ENCODE results near the gene CLGN.

Gene CLGN

DNA sequence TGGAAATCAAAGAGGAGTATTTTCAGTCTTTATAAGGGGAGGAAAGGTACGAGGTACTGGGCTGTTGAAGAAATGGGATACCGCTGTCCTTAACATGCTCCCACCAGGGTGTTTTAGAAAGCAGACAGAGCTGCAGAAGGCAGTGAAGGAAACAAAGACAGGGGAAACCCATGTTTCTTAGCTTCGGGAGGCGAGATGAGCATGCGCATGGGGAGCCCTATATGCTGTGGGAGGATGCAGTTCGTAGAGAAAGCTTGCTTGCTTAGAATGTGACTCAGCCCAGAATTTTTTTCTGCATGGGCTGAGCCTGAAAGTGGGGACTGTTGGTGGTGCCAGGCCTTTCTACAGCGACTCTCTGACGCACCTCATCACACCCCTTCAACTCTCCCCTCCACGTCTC is 82.8 kb downstream of the CLGN start:
- TF ChIP-seq, protein P1, sequence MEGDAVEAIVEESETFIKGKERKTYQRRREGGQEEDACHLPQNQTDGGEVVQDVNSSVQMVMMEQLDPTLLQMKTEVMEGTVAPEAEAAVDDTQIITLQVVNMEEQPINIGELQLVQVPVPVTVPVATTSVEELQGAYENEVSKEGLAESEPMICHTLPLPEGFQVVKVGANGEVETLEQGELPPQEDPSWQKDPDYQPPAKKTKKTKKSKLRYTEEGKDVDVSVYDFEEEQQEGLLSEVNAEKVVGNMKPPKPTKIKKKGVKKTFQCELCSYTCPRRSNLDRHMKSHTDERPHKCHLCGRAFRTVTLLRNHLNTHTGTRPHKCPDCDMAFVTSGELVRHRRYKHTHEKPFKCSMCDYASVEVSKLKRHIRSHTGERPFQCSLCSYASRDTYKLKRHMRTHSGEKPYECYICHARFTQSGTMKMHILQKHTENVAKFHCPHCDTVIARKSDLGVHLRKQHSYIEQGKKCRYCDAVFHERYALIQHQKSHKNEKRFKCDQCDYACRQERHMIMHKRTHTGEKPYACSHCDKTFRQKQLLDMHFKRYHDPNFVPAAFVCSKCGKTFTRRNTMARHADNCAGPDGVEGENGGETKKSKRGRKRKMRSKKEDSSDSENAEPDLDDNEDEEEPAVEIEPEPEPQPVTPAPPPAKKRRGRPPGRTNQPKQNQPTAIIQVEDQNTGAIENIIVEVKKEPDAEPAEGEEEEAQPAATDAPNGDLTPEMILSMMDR (IDR thresholded peaks at IDR 0.05): no peak
- DNase-seq: no peak
- no peaks in the 10 kb centered on the region for H3K27me3 ChIP-seq
- H3K27ac ChIP-seq: no peak overlapping the region
- intact Hi-C loops (cut with DNase I; ENCODE audit: low total_unique reads): no loop called here
- no peaks in the 10 kb centered on the region for H3K9me3 ChIP-seq
- H3K4me1 ChIP-seq: peaks cover 0 to 4% (median 0%) of the 10 kb centered on the region in 4 donors
- H3K36me3 ChIP-seq: no peaks in the 10 kb centered on the region
- H3K4me3 ChIP-seq: no peak overlapping the region

DNA sequence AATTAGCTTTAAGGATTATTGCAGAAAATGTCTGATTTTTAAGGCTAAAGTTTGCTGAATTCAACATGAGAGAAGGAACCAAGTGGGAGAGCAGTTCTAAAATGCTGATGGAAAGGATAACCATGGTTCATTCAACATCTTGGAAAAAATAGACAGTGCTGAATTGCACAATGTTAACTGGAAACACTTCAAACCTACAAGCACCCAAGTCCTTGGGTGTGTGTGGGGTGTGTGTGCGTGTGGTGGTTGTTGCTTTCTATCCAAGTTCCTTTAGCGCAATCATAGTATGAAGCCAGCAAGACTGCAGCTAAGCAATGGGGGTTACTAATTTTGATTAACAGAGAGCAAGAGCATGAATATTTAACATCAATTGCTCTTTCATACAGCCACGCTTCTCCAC is 83.3 kb downstream of the CLGN start:
- no peak overlapping the region for H3K4me3 ChIP-seq
- no peaks in the 10 kb centered on the region for H3K9me3 ChIP-seq
- H3K27ac ChIP-seq: no peak overlapping the region
- TF ChIP-seq, protein P1 (IDR thresholded peaks at IDR 0.05): no peak
- intact Hi-C loops (cut with DNase I; ENCODE audit: low total_unique reads): no loop called here
- no peaks in the 10 kb centered on the region for H3K27me3 ChIP-seq
- DNase-seq: no peak
- H3K36me3 ChIP-seq: no peaks in the 10 kb centered on the region
- peaks cover 0 to 4% (median 0%) of the 10 kb centered on the region in 4 donors for H3K4me1 ChIP-seq

DNA sequence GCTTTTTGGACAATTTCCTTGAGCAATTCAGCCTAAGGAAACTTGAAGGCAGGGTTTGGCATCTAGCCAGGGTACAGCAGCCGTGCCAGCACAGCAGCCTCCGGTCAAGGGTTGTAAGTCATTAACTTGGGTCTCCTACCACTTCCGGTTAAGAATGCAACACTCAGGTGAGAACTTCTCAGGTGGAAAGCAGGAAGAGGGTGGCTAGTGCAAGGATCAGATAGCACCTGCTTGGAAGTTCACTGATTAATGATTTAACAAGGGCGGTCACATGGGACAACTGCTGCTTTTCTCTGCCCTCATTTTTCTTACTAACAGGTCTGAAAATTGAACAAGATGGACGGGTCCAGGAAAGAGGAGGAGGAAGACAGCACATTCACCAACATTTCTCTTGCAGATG is 84.1 kb downstream of the CLGN start:
- intact Hi-C loops (cut with DNase I; ENCODE audit: low total_unique reads): no loop called here
- peaks cover 0 to 4% (median 0%) of the 10 kb centered on the region in 4 donors for H3K4me1 ChIP-seq
- no peak for DNase-seq
- no peaks in the 10 kb centered on the region for H3K9me3 ChIP-seq
- H3K4me3 ChIP-seq: no peak overlapping the region
- TF ChIP-seq, protein P1 (IDR thresholded peaks at IDR 0.05): no peak
- no peaks in the 10 kb centered on the region for H3K36me3 ChIP-seq
- no peak overlapping the region for H3K27ac ChIP-seq
- no peaks in the 10 kb centered on the region for H3K27me3 ChIP-seq

DNA sequence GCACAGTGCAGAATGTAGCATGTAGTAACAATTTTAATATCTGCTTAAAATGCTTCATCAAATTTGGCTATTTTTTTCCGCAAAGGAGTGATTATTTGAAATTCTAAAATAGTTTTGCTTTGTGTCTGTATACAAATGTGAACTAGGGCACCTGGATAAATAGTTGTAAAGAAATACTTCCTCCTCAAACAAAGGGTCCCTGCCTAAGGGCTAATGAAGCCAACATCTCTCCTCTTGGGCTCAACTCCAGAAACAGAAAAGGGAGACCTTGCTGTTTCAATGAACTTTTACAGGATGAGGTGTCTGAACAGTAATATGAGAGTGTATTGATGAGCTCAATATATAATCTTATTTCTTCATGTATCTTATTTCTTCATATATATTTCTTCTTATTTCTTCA is 84.8 kb downstream of the CLGN start:
- TF ChIP-seq, protein P1 (IDR thresholded peaks at IDR 0.05): no peak
- intact Hi-C loops (cut with DNase I; ENCODE audit: low total_unique reads): no loop called here
- peaks cover 0 to 4% (median 0%) of the 10 kb centered on the region in 4 donors for H3K4me1 ChIP-seq
- H3K4me3 ChIP-seq: no peak overlapping the region
- H3K9me3 ChIP-seq: no peaks in the 10 kb centered on the region
- H3K27me3 ChIP-seq: no peaks in the 10 kb centered on the region
- H3K36me3 ChIP-seq: no peaks in the 10 kb centered on the region
- no peak overlapping the region for H3K27ac ChIP-seq
- DNase-seq: no peak

Data from tibial artery (tissue), 4 donors.